GM18868 (cell line): ENCODE measurements around the gene ATP2C1.
"Not testable (repeated sequence)": the region's sequence is repeated elsewhere in the genome, so short reads cannot be mapped to it uniquely, and the experiment has no call there.

ENCODE experiments used
- ATAC-seq: cut with Tn5 transposase; IDR thresholded peaks from one replicate; pipeline ENCODE4 v1.9.1; 2021; ENCODE audit warnings: mild to moderate bottlenecking, moderate library complexity; ENCODE audit not compliant: unreplicated experiment

ATP2C1 gene

GRCh38 chr3:130935761-130936492, 42.0 kb downstream of the ATP2C1 start:
- ATAC-seq: no peak

GRCh38 chr3:130939753-130940152, 45.9 kb downstream of the ATP2C1 start:
- ATAC-seq: no peak

GRCh38 chr3:130941793-130942192, 47.9 kb downstream of the ATP2C1 start:
- no peak for ATAC-seq

- no peak for ATAC-seq
Observed at GRCh38 chr3:130946882-130947281, 53.0 kb downstream of the ATP2C1 start.

- no peak for ATAC-seq
Observed at GRCh38 chr3:130948001-130948773, 54.3 kb downstream of the ATP2C1 start.

- no peak for ATAC-seq
Observed at GRCh38 chr3:130948929-130949328, 55.0 kb downstream of the ATP2C1 start.

- ATAC-seq: no peak
Observed at GRCh38 chr3:130950124-130950523, 56.2 kb downstream of the ATP2C1 start.

- no peak for ATAC-seq
Observed at GRCh38 chr3:130950641-130951040, 56.8 kb downstream of the ATP2C1 start.

- no peak for ATAC-seq
Observed at GRCh38 chr3:130955481-130955880, 61.6 kb downstream of the ATP2C1 start.

GRCh38 chr3:130956281-130956680, 62.4 kb downstream of the ATP2C1 start:
- ATAC-seq: no peak

GRCh38 chr3:130956721-130957120, 62.8 kb downstream of the ATP2C1 start:
- no peak for ATAC-seq

- ATAC-seq: no peak
Observed at GRCh38 chr3:130960139-130960795, 66.4 kb downstream of the ATP2C1 start.

GRCh38 chr3:130961458-130961857, 67.6 kb downstream of the ATP2C1 start:
- no peak for ATAC-seq

- ATAC-seq: no peak
Observed at GRCh38 chr3:130963444-130963843, 69.6 kb downstream of the ATP2C1 start.

GRCh38 chr3:130963878-130964277, 70.0 kb downstream of the ATP2C1 start:
- ATAC-seq: no peak

GRCh38 chr3:130967281-130967680, 73.4 kb downstream of the ATP2C1 start:
- ATAC-seq: no peak

GRCh38 chr3:130968221-130968620, 74.3 kb downstream of the ATP2C1 start:
- no peak for ATAC-seq

- no peak for ATAC-seq
Observed at GRCh38 chr3:130969621-130970020, 75.7 kb downstream of the ATP2C1 start.

GRCh38 chr3:130971208-130971607, 77.3 kb downstream of the ATP2C1 start:
- ATAC-seq: no peak

- ATAC-seq: not testable (repeated sequence)
Observed at GRCh38 chr3:130972592-130972991, 78.7 kb downstream of the ATP2C1 start.

GRCh38 chr3:130973406-130973805, 79.5 kb downstream of the ATP2C1 start:
- ATAC-seq: no peak

- ATAC-seq: no peak
Observed at GRCh38 chr3:130974201-130974600, 80.3 kb downstream of the ATP2C1 start.
